MM.1S (cell line): ENCODE results near the gene BBS5.

Experiments
- DNase-seq: peaks from one replicate; pipeline ENCODE4 v3.0.0-alpha.2; 2015
- H2AFZ ChIP-seq: fragments of 300-600 bp; sonication (generic); 2 replicates; pipeline ENCODE4 v1.6.0; 2016; ENCODE audit warnings: antibody characterized with exemption, low read length
- H3F3A ChIP-seq: fragments of 300-600 bp; sonication (generic); 2 replicates; pipeline ENCODE4 v1.6.1; 2016; ENCODE audit warnings: mild to moderate bottlenecking, antibody characterized with exemption, low read length, moderate library complexity, mixed read lengths; ENCODE audit not compliant: insufficient read depth
- H3K27ac ChIP-seq: fragments of 300-600 bp; sonication (generic); 2 replicates; pipeline ENCODE4 v1.5.1; 2016; ENCODE audit warnings: mild to moderate bottlenecking, low read length
- H3K27me3 ChIP-seq: fragments of 300-600 bp; sonication (generic); replicated peaks from 2 replicates; pipeline ENCODE4 v1.6.0; 2016; ENCODE audit warnings: low read length; ENCODE audit not compliant: insufficient read depth
- H3K36me3 ChIP-seq: fragments of 300-600 bp; sonication (generic); replicated peaks from 2 replicates; pipeline ENCODE4 v1.6.1; 2016; ENCODE audit warnings: mild to moderate bottlenecking, low read length, mixed read lengths; ENCODE audit not compliant: insufficient read depth
- H3K4me1 ChIP-seq: fragments of 300-600 bp; sonication (generic); 2 replicates; pipeline ENCODE4 v1.6.1; 2016; ENCODE audit warnings: low read length, mixed read lengths
- H3K4me2 ChIP-seq: fragments of 300-600 bp; sonication (generic); 2 replicates; pipeline ENCODE4 v1.6.0; 2016; ENCODE audit warnings: low read depth, low read length
- H3K4me3 ChIP-seq: fragments of 300-600 bp; sonication (generic); 2 replicates; pipeline ENCODE4 v1.5.1; 2016; ENCODE audit warnings: low read length, mixed read lengths
- H3K79me2 ChIP-seq: fragments of 300-600 bp; sonication (generic); 2 replicates; pipeline ENCODE4 v1.6.1; 2016; ENCODE audit warnings: mixed run types, low read length, mixed read lengths
- H3K9ac ChIP-seq: fragments of 300-600 bp; sonication (generic); 2 replicates; pipeline ENCODE4 v1.6.1; 2016; ENCODE audit warnings: low read length, mixed read lengths
- H3K9me2 ChIP-seq: fragments of 300-600 bp; sonication (generic); replicated peaks from 2 replicates; pipeline ENCODE4 v1.6.1; 2016; ENCODE audit warnings: mild to moderate bottlenecking, low read length, mixed read lengths; ENCODE audit not compliant: insufficient read depth
- H3K9me3 ChIP-seq: fragments of 300-600 bp; sonication (generic); replicated peaks from 2 replicates; pipeline ENCODE4 v1.6.1; 2016; ENCODE audit warnings: mild to moderate bottlenecking, low read length, mixed read lengths; ENCODE audit not compliant: insufficient read depth
- H4K20me1 ChIP-seq: fragments of 300-600 bp; sonication (generic); 2 replicates; pipeline ENCODE4 v1.6.1; 2016; ENCODE audit warnings: mild to moderate bottlenecking, low read length, moderate library complexity, mixed read lengths; ENCODE audit not compliant: insufficient read depth
- EZH2 ChIP-seq: fragments of 300-600 bp; sonication (generic); optimal IDR thresholded peaks from 2 replicates; pipeline ENCODE3; 2017; ENCODE audit warnings: low read depth, mild to moderate bottlenecking, antibody characterized with exemption, low read length, mixed read lengths
- EZH2phosphoT487 ChIP-seq: fragments of 300-600 bp; sonication (generic); IDR thresholded peaks from 2 replicates; pipeline ENCODE4 v1.6.1; 2018; ENCODE audit warnings: antibody characterized with exemption, low read length
- TF ChIP-seq, protein P1 (sequence below): fragments of 300-600 bp; sonication (generic); IDR thresholded peaks from 2 replicates; pipeline ENCODE4 v1.5.1; 2016; ENCODE audit warnings: antibody characterized with exemption, low read length, mixed read lengths

BBS5 gene

DNA sequence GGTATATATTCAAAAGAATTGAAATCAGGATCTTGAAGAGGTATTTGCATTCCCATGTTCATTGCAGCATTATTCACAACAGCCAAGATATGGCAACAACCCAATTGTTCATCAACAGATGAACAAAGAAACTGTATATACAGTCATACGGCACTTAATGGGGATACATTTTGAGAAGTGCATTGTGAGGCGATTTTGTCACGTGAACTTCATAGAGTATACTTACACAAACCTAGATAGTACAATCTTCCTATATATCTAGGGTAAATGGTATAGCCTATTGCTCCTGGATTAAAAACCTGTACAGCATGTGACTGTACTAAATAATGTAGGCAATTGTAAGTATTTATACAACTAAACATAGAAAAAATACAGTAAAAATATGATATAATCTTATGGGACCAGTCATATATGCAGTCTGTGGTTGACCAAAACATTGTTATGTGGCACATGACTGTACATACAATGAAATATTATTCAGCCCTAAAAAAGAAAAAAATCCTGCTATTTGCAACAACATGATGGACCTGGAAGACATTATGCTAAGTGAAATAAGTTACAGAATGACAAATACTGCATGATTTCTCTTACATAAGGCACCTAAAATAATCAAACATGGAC lies 9.2 kb upstream of the BBS5 start:
- TF ChIP-seq EZH2 (no peak), EZH2phosphoT487 (no peak)
- TF ChIP-seq, protein P1, sequence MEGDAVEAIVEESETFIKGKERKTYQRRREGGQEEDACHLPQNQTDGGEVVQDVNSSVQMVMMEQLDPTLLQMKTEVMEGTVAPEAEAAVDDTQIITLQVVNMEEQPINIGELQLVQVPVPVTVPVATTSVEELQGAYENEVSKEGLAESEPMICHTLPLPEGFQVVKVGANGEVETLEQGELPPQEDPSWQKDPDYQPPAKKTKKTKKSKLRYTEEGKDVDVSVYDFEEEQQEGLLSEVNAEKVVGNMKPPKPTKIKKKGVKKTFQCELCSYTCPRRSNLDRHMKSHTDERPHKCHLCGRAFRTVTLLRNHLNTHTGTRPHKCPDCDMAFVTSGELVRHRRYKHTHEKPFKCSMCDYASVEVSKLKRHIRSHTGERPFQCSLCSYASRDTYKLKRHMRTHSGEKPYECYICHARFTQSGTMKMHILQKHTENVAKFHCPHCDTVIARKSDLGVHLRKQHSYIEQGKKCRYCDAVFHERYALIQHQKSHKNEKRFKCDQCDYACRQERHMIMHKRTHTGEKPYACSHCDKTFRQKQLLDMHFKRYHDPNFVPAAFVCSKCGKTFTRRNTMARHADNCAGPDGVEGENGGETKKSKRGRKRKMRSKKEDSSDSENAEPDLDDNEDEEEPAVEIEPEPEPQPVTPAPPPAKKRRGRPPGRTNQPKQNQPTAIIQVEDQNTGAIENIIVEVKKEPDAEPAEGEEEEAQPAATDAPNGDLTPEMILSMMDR = no peak
- H3K36me3 ChIP-seq = no peaks in the 10 kb centered on the region
- H3F3A ChIP-seq = no peaks in the 10 kb centered on the region
- no peak overlapping the region for H3K4me3 ChIP-seq
- H3K9me2 ChIP-seq = no peaks in the 10 kb centered on the region
- H3K27ac ChIP-seq = no peak overlapping the region
- H2AFZ ChIP-seq = no peak overlapping the region
- H3K79me2 ChIP-seq = no peaks in the 10 kb centered on the region
- H3K4me1 ChIP-seq = no peaks in the 10 kb centered on the region
- DNase-seq = no peak
- H4K20me1 ChIP-seq = no peaks in the 10 kb centered on the region
- no peak overlapping the region for H3K9ac ChIP-seq
- no peak overlapping the region for H3K4me2 ChIP-seq
- no peaks in the 10 kb centered on the region for H3K9me3 ChIP-seq
- H3K27me3 ChIP-seq = no peaks in the 10 kb centered on the region

DNA sequence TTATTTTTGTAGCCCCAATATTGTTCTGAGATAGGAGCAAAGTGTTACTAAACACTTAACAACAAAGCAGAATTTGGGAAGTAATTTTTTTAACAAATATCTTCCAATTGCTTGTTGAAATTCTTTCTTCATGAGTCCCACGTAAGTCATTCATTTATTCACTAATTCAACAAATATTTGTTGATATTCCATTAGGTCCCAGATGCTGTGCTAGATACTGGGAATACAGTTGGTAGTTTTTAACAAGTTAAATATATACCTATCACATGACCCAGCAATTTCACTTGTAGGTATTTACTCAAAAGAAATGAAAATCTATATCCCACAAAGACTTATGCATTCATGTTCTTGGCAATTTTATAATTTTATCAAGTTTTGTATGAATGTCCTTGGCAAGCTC lies 7.0 kb upstream of the BBS5 start:
- no peaks in the 10 kb centered on the region for H3K27me3 ChIP-seq

DNA sequence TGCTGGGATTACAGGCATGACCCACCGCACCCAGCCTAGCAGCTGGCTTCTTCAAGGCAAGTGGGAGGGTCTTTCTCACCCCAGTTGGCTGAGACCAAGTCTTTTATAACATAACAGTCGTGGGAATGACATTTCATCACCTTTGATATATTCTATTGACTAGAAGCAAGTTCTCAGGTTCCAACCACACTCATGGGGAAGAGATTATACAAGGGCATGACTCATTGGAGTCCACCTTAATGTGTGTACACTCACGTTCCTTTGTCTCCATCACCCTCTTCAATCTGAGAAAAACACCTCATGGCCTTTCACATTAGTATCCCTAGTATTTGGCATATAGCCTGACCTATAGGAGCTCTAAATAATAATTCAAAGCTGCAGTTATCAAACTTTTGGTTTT lies 2.8 kb upstream of the BBS5 start:
- H3K9ac ChIP-seq = no peak overlapping the region
- H4K20me1 ChIP-seq = no peaks in the 10 kb centered on the region
- H3K9me2 ChIP-seq = no peaks in the 10 kb centered on the region
- H3K4me2 ChIP-seq = no peak overlapping the region
- no peak overlapping the region for H2AFZ ChIP-seq
- no peak for DNase-seq
- no peaks in the 10 kb centered on the region for H3K27me3 ChIP-seq
- no peaks in the 10 kb centered on the region for H3F3A ChIP-seq
- H3K9me3 ChIP-seq = no peaks in the 10 kb centered on the region
- no peak overlapping the region for H3K27ac ChIP-seq
- H3K79me2 ChIP-seq = no peaks in the 10 kb centered on the region
- no peaks in the 10 kb centered on the region for H3K4me1 ChIP-seq
- no peak for TF ChIP-seq EZH2
- no peak for TF ChIP-seq EZH2phosphoT487
- TF ChIP-seq, protein P1 = no peak
- no peak overlapping the region for H3K4me3 ChIP-seq
- no peaks in the 10 kb centered on the region for H3K36me3 ChIP-seq

More for the DNA sequence above, 7.0 kb upstream of the BBS5 start:
- Histone ChIP-seq H3K4me1 (no peaks in the 10 kb centered on the region), H3F3A (no peaks in the 10 kb centered on the region), H3K4me2 (no peak overlapping the region), H3K27ac (no peak overlapping the region), H4K20me1 (no peaks in the 10 kb centered on the region), H3K9me3 (no peaks in the 10 kb centered on the region), H3K9me2 (no peaks in the 10 kb centered on the region), H3K4me3 (no peak overlapping the region), H3K79me2 (no peaks in the 10 kb centered on the region), H3K9ac (no peak overlapping the region), H2AFZ (no peak overlapping the region), H3K36me3 (no peaks in the 10 kb centered on the region)
- no peak for DNase-seq
- TF ChIP-seq EZH2 = no peak

DNA sequence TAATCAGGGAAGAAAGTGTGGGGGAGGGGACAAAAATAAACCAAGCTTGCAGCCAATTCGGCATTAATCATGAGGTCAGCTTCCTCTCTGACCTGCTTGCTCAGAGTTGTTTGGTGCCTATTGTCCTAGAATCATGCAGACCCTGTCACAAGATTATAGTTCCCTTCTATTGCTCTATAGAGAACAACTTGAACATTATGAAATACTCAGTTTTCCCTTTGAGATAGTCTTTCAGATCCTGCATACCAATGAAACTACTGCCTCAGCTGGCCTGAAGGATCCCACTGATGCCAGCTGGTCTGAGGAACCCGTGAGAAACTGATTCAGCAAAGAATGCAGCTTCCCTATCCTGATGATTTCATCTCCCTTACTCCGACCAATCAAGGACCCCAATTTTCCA lies 955 bp upstream of the BBS5 start:
- H2AFZ ChIP-seq = 0 out of 2 replicates have a peak overlapping the region, but pooled peaks have one; percentile 99
- no peak overlapping the region for H3K4me2 ChIP-seq
- H3K9me2 ChIP-seq = no peaks in the 10 kb centered on the region
- TF ChIP-seq, protein P1 = no peak
- TF ChIP-seq EZH2phosphoT487 (no peak), EZH2 (no peak)
- H3K36me3 ChIP-seq = no peaks in the 10 kb centered on the region
- H3F3A ChIP-seq = no peaks in the 10 kb centered on the region
- no peak overlapping the region for H3K9ac ChIP-seq
- no peak overlapping the region for H3K4me3 ChIP-seq
- no peak for DNase-seq
- no peak overlapping the region for H3K27ac ChIP-seq
- no peaks in the 10 kb centered on the region for H4K20me1 ChIP-seq
- no peaks in the 10 kb centered on the region for H3K79me2 ChIP-seq
- no peaks in the 10 kb centered on the region for H3K4me1 ChIP-seq
- H3K9me3 ChIP-seq = no peaks in the 10 kb centered on the region
- no peaks in the 10 kb centered on the region for H3K27me3 ChIP-seq
